ENCODE data around the gene ABHD8. TPM values are rescaled to one million over a fixed set of nuclear protein-coding genes. Genes with fewer than 3 reads are reported as not detected.

Gene ABHD8
- total RNA-seq, 2 donors from 2014 or later: 7.4 to 7.8 TPM

DNA sequence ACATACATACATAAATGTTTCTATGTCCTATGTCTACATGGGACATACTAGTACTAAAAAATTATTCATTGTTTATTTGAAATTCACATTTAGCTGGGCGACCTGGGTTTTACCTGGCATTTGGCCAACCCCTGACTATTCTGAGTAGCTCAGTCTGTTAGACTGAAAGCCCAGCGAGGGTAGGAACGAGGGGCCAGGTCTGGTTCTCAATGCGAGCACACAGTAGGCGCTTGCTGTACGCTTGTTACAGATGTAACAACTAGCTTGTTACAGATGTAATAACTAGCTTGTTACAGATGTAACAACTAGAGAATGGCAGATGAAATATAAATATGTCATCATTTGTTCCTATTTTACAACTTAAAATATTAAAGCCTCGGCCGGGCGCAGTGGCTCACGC, 32.4 kb upstream of the ABHD8 start:
- no peak for DNase-seq (ENCODE audit: low spot score)
- intact Hi-C loops (cut with DNase I): loop anchor here in 1 of 2 donors (10.0 kb wide), 1 partner anchor 789 kb away; no protein-coding TSS in a partner anchor

DNA sequence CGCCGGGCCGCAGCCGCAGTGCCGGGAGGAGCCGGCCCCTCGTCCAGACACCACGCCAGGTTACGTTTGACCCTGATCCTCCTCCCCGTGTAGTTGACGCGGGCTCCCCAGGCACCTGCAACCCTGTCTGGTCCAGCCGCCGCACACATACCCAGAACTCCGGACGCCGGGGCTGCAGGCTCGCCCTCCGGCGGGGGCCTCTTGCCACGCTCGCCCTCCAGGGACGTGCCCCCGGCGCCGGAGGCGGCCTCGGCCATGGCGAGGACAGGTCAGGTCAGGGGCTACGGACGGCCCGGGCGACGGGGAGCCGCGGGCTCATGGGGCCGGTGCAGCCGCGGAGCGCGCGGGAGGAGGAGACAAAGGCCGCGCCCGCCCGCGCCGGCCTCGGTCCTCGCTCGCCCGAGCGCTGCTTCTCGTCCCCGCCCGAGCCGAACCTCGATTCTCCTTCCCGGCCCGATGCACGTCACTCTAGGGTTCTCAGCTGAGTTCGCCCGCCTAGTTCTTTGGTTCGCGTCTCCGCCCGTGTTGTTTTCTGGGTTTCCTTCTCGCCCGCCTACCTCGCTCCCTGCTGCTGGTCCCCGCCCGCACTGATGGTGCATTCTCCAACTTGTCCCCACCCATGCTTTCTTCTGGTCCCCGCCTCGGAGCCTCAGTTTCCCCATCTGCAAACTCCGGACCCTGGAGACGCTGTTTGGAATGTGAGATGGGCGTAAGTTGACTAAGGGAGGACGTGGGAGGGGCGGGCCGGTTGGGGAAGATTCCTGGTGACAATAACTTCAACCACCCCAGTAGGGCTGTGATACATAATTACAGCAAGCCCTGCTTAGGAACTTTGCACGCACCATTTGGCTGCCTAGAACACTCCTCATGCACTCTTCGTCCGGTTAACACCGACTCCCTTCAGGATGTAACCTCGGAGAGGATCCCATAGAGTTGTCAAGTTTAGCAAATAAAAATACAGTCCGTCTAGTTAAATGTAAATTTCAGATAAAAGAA, 31.5 kb upstream of the ABHD8 start, which contains the start of gene ANO8:
TSS of gene ANO8 (minus strand) at position 442 of the 996 bp plus-strand sequence. CDS start at position 257, 185 bp downstream.
- DNase-seq (ENCODE audit: low spot score): peak; percentile 98
- intact Hi-C loops (cut with DNase I): loop anchor here in 1 of 2 donors (10.0 kb wide), 1 partner anchor 790 kb away; no protein-coding TSS in a partner anchor

- intact Hi-C loops (cut with DNase I): loop anchor here in 1 of 2 donors (10.0 kb wide), 1 partner anchor 791 kb away; no protein-coding TSS in a partner anchor
- DNase-seq (ENCODE audit: low spot score): no peak
Measured at GRCh38 chr19:17333611-17334413, 30.6 kb upstream of the ABHD8 start.

DNA sequence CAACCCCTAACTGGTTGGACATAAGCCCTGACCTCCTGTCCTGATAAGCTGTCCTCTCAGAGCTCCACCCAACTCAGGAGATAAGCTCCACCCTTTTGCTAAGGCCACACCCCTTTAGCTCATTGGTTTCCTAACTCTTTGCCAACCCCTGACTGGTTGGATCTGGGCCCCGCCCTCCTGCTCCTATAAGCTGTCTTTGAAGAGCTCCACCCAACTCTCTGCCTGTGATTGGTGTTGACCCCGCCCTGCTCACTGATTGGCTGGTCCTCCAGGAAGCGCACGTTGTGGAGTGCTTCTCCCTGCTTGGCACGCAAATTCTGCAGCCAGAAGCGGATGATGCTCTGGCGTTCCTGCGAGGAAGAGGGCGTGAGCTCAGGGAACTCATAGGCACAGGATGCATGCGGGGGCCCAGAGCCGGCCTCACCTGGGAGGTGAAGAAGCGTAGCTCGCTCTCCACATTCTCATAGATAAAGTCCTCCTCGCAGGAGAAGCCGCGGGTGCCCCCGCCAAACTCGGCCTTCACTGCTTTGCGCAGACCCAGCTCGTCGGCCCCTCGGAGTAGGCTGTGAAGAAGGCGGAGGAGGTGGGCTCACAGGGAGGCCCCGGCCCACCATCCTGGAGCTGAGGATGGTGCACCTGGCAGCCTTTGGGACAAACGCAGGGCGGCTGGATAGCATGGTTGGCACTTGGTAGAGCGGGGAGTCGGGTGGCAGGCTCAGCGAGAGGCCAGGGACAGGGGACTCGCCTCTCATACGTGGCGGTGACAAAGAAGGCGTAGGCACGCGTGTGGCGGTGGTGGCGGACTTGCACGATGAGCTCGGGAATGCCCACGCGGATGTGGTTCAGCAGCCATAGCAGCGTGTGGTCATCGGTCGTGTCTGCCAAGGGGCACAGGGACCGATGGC, 29.7 kb upstream of the ABHD8 start:
- no peak for DNase-seq (ENCODE audit: low spot score)
- intact Hi-C loops (cut with DNase I): loop anchor here in 1 of 2 donors (10.0 kb wide), 1 partner anchor 792 kb away; no protein-coding TSS in a partner anchor

GRCh38 chr19:17332360-17332676, 29.1 kb upstream of the ABHD8 start:
- intact Hi-C loops (cut with DNase I): loop anchor here in 1 of 2 donors (10.0 kb wide), 1 partner anchor 792 kb away; no protein-coding TSS in a partner anchor

DNA sequence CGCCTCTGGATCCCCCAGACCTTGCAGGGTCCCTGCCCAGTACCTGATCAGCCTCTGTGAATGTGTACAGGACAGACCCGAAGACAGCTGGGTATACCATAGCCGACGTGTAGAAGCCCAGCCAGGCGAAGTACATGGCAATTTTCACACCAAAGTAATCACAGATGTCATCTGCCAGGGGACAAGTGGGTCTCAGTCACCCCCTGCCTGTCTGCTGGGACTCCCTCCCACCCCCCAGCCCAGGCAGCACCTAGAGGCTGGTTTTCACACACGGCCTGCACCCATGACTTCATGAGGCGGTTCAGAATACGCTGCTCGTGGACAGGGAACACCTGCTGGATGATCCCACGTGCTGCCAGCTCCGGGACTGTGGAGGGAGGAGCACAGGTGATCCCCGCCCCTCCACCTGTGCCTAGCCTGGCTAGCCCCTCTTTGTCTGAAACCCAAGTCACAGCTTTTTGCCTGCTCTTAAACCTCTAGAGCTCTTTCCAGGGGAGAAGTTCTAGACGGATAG, 27.9 kb upstream of the ABHD8 start:
- DNase-seq (ENCODE audit: low spot score): no peak
- intact Hi-C loops (cut with DNase I): loop anchor here in 1 of 2 donors (10.0 kb wide), 1 partner anchor 794 kb away; no protein-coding TSS in a partner anchor

More at GRCh38 chr19:17332360-17332676, 29.1 kb upstream of the ABHD8 start:
- no peak for DNase-seq (ENCODE audit: low spot score)

GRCh38 chr19:17330262-17331044, 27.2 kb upstream of the ABHD8 start:
- no peak for DNase-seq (ENCODE audit: low spot score)
- intact Hi-C loops (cut with DNase I): loop anchor here in 1 of 2 donors (10.0 kb wide), 1 partner anchor 794 kb away; no protein-coding TSS in a partner anchor

GRCh38 chr19:17329366-17330261, 26.4 kb upstream of the ABHD8 start:
- intact Hi-C loops (cut with DNase I): loop anchor here in 1 of 2 donors (10.0 kb wide), 1 partner anchor 795 kb away; no protein-coding TSS in a partner anchor
- DNase-seq (ENCODE audit: low spot score): no peak

GRCh38 chr19:17328517-17329365, 25.5 kb upstream of the ABHD8 start:
- DNase-seq (ENCODE audit: low spot score): no peak
- intact Hi-C loops (cut with DNase I): no loop called here

DNA sequence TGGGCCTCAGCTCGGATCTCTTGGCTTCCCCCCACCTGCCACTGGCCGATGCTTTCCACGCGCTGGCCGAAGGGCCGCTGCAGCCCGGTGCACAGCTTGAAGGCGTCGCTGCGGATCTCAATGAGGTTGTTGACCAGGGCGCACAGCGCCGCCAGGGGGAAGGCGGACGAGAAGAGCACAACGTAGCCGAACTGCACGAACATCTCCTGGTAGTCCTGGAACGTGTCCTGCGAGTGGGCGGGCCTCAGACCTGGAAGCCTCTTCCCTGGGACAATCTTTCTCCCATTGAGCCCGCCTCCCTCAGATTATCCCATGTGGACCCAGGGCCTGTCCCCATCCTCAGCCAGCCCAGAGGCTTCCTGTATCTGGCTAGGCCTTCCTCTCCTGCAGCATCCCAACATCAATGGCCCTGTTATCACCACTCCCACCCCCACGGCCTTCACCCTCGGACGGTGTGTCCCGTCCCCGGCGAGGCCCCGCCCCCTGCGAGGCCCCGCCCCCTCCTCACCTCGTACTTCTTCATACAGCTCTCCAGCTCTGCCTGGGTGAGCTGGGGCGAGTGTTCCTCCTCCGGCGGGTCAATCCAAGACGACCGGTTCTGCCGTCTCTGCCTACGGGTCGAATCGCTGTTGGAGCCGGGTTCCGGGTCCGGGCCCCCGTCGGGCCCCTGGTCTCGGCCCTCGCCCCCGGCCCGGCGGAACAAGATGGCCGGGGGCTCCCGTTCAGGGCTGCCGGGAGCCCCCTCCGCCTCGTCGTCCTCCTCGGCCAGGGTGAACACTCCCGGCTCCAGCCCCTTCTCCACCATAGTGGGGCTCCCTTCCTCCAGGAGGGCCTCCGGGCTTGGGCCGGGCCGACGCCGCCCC, 24.7 kb upstream of the ABHD8 start:
- intact Hi-C loops (cut with DNase I): no loop called here
- DNase-seq (ENCODE audit: low spot score): no peak

DNA sequence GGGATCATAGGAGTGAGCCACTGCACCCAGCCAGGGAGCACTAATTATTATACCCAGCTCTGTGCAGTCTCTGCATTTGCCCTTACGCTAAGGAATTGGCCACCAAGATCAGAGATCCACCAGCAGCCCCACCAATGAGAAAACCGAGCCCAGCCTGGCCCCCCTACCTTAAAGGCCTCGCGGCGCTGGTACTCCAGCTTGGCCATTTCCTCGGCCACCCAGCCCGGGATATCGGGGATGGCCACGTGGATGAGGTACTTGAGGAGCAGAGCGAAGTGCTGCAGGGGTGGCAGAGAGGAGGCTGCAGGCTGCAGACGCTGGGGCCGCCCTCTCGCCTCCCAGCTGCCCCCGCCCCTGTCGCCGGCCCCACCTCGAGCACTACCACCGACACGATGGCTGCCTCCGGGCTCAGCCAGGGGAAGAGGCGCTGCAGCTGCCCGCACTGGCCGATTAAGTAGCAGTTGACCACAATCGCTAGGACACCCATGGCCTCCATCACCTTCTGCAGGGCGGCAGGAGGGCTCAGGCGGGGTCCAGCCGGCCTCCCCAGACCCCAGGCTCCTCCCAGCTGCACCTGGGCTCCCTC, 23.9 kb upstream of the ABHD8 start:
- intact Hi-C loops (cut with DNase I): no loop called here
- no peak for DNase-seq (ENCODE audit: low spot score)

- intact Hi-C loops (cut with DNase I): no loop called here
- no peak for DNase-seq (ENCODE audit: low spot score)
Measured at GRCh38 chr19:17326595-17326966, 23.4 kb upstream of the ABHD8 start.

GRCh38 chr19:17325881-17326594, 22.8 kb upstream of the ABHD8 start:
- intact Hi-C loops (cut with DNase I): no loop called here
- DNase-seq (ENCODE audit: low spot score): no peak

- no peak for DNase-seq (ENCODE audit: low spot score)
- intact Hi-C loops (cut with DNase I): no loop called here
Measured at GRCh38 chr19:17325133-17325532, 21.9 kb upstream of the ABHD8 start.

All from posterior vena cava (tissue), 2 donors.